Fibroblast of lung (primary cell): ENCODE measurements around the gene DMGDH. TPM values are rescaled to one million over a fixed set of nuclear protein-coding genes. Genes with fewer than 3 reads are reported as not detected.
A peak's percentile ranks its signal among the peaks of the same experiment; 100 is the strongest.

ENCODE experiments used
- DNase-seq, 2 donors: peaks; one replicate each; pipeline versions ENCODE4 v3.0.0 to v3.0.0-alpha.2; 2010; ENCODE audit warnings: low read depth in 2 of 2
- H2AFZ ChIP-seq: 2 replicates; pipeline ENCODE4 v1.5.1; 2012; ENCODE audit warnings: low read length, control low read depth, inconsistent platforms
- H3K27ac ChIP-seq: 2 replicates; pipeline ENCODE4 v1.5.1; 2011; ENCODE audit warnings: low read length, control low read depth; ENCODE audit not compliant: insufficient read depth
- H3K27me3 ChIP-seq: 2 replicates; pipeline ENCODE4 v1.5.1; 2011; ENCODE audit warnings: mild to moderate bottlenecking, low read length; ENCODE audit not compliant: control insufficient read depth, insufficient read depth
- H3K36me3 ChIP-seq: 2 replicates; pipeline ENCODE4 v1.5.1; 2011; ENCODE audit warnings: low read length; ENCODE audit not compliant: control insufficient read depth, insufficient read depth
- H3K4me1 ChIP-seq: 2 replicates; pipeline ENCODE4 v1.5.1; 2011; ENCODE audit warnings: low read length; ENCODE audit not compliant: control insufficient read depth, insufficient read depth; ENCODE audit errors: extremely low read depth
- H3K4me2 ChIP-seq: 2 replicates; pipeline ENCODE4 v1.5.1; 2011; ENCODE audit warnings: low read length, control low read depth; ENCODE audit not compliant: insufficient read depth; ENCODE audit errors: extremely low read depth
- H3K4me3 ChIP-seq, 4 experiments: fragments of 200-600 bp in 1 of 4; sonication (generic) in 1 of 4; replicated peaks in 1 of 4; 2 replicates each; pipeline ENCODE4 v1.5.1; 2011 to 2016; ENCODE audit warnings: low read length in 4 of 4, low read depth in 3 of 4, mild to moderate bottlenecking in 3 of 4, control low read depth in 2 of 4, inconsistent platforms in 1 of 4, mixed read lengths in 1 of 4; ENCODE audit not compliant: insufficient read depth in 1 of 4; ENCODE audit errors: control extremely low read depth in 1 of 4
- H3K79me2 ChIP-seq: 2 replicates; pipeline ENCODE4 v1.5.1; 2012; ENCODE audit warnings: mild to moderate bottlenecking, low read length, inconsistent platforms; ENCODE audit not compliant: control insufficient read depth, insufficient read depth
- H3K9ac ChIP-seq: 2 replicates; pipeline ENCODE4 v1.5.1; 2011; ENCODE audit warnings: mild to moderate bottlenecking, low read length, control low read depth; ENCODE audit not compliant: insufficient read depth
- H3K9me3 ChIP-seq: 2 replicates; pipeline ENCODE4 v1.5.1; 2012; ENCODE audit warnings: low read depth, low read length; ENCODE audit not compliant: control insufficient read depth, insufficient read depth
- H4K20me1 ChIP-seq: 2 replicates; pipeline ENCODE4 v1.5.1; 2011; ENCODE audit warnings: low read length; ENCODE audit not compliant: control insufficient read depth, insufficient read depth; ENCODE audit errors: extremely low read depth
- EZH2 ChIP-seq: IDR thresholded peaks from 2 replicates; pipeline ENCODE4 v1.5.1; 2012; ENCODE audit warnings: low read length, control low read depth, mild to moderate bottlenecking; ENCODE audit errors: missing control alignments
- polyA plus RNA-seq, 2 donors: library from polyadenylated mRNA; depleted of rRNA in 1 of 2; stranded (reverse) in 1 of 2; unstranded in 1 of 2; fragments of >200 nt; gene quantifications; 2 replicates each; pipeline ENCODE4 v1.2.1, GENCODE V29; 2011 to 2012; ENCODE audit warnings: missing spikeins in 1 of 2
- total RNA-seq: library from RNA; depleted of rRNA; stranded (reverse); fragments of >200 nt; gene quantifications from 2 replicates; pipeline ENCODE4 v1.2.1, GENCODE V29; 2014
- TF ChIP-seq, protein P1 (sequence below), 2 donors: IDR thresholded peaks in 1 of 2; conservative IDR thresholded peaks in 1 of 2; 1 replicate in 1 of 2; 2 replicates in 1 of 2; pipeline ENCODE4 v1.5.1; 2011 to 2012; ENCODE audit warnings: low read length in 2 of 2, control low read depth in 1 of 2, inconsistent platforms in 1 of 2, low read depth in 1 of 2, mild to moderate bottlenecking in 1 of 2

The DMGDH gene
- total and polyA plus RNA-seq, 2 donors (not counting 1 experiment from before 2014, with no cell fraction given): 0.89 to 7.9 TPM

DNA sequence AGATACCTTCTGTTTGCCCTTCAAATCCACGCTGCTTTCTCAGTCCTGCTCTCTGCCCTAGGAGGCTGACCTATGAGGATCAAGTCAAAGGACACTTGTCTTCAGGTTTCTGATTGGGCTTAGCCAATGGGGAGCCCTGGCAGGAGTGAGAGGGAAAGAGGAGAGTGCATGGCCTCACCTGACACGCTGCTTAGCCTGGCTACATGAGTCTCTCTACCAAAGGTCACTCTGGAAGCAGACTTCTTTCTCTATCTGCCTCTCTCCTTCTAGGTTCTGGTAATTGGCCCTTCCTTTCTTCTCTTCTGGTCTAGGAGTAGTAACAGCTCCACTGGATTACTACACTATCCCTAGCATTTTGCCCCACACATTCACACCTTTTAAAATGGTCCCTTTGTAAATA lies 97.5 kb downstream of the DMGDH start:
- H3K4me2 ChIP-seq: no peak overlapping the region
- DNase-seq: no peak
- H3K27ac ChIP-seq: no peak overlapping the region
- no peak overlapping the region for H3K4me3 ChIP-seq
- H3K27me3 ChIP-seq: no peaks in the 10 kb centered on the region
- H3K9ac ChIP-seq: no peak overlapping the region
- H3K79me2 ChIP-seq: no peaks in the 10 kb centered on the region
- peaks cover 4% of the 10 kb centered on the region for H3K4me1 ChIP-seq
- H3K36me3 ChIP-seq: no peaks in the 10 kb centered on the region
- no peaks in the 10 kb centered on the region for H3K9me3 ChIP-seq
- no peak for TF ChIP-seq EZH2
- TF ChIP-seq, protein P1, sequence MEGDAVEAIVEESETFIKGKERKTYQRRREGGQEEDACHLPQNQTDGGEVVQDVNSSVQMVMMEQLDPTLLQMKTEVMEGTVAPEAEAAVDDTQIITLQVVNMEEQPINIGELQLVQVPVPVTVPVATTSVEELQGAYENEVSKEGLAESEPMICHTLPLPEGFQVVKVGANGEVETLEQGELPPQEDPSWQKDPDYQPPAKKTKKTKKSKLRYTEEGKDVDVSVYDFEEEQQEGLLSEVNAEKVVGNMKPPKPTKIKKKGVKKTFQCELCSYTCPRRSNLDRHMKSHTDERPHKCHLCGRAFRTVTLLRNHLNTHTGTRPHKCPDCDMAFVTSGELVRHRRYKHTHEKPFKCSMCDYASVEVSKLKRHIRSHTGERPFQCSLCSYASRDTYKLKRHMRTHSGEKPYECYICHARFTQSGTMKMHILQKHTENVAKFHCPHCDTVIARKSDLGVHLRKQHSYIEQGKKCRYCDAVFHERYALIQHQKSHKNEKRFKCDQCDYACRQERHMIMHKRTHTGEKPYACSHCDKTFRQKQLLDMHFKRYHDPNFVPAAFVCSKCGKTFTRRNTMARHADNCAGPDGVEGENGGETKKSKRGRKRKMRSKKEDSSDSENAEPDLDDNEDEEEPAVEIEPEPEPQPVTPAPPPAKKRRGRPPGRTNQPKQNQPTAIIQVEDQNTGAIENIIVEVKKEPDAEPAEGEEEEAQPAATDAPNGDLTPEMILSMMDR (conservative IDR thresholded peaks at IDR 0.05 in 1 of 2, IDR thresholded peaks at IDR 0.05 in 1 of 2; ENCODE audit: low read depth in 1 of 2, low read length in 2 of 2): no peak
- H4K20me1 ChIP-seq: no peaks in the 10 kb centered on the region
- H2AFZ ChIP-seq: no peak overlapping the region

DNA sequence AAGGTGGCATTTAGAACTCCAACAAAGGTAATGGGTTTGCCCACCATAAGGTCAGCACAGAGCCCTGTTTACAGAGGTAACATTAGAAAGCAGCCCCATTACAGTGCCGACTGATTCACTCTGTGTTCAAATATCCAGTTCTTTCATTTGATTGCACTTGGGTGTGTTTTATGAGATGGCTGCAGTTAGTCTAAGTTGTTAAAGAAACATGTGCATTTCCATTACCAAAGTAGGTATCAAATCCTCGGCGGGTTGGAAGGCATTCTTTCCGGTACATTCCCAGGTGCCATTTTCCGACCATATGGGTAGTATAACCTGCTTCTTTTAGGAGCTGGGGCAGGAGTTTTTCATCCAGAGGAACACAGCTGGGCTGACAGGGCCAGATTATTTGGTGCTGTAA lies 100.7 kb downstream of the DMGDH start:
- H4K20me1 ChIP-seq: no peaks in the 10 kb centered on the region
- no peak overlapping the region for H3K27ac ChIP-seq
- H3K4me1 ChIP-seq: peaks cover 4% of the 10 kb centered on the region

DNA sequence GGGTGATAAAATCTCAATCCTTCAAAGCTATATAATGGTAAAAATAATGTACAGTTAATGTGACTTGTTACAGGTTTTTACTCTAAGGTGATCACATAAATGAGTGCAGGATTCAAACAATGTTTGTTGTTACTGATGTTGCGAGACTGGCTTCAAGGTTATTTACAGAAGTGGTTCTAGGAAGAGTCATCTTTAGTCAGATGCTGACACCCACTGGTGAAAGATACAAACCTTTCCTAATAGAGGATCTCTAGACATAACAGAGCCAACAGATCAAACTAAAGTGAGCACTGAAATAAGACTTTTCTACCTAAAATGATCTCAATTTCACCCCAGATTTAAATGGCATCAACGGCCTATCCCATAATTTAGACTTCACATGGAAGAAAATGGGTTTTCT lies 104.6 kb downstream of the DMGDH start:
- Histone ChIP-seq H3K4me3 (no peak overlapping the region), H4K20me1 (no peaks in the 10 kb centered on the region), H2AFZ (no peak overlapping the region), H3K27ac (no peak overlapping the region), H3K9me3 (no peaks in the 10 kb centered on the region), H3K4me2 (no peak overlapping the region), H3K9ac (no peak overlapping the region), H3K27me3 (no peaks in the 10 kb centered on the region), H3K79me2 (no peaks in the 10 kb centered on the region), H3K36me3 (no peaks in the 10 kb centered on the region), H3K4me1 (no peaks in the 10 kb centered on the region)
- TF ChIP-seq EZH2: no peak
- TF ChIP-seq, protein P1 (conservative IDR thresholded peaks at IDR 0.05 in 1 of 2, IDR thresholded peaks at IDR 0.05 in 1 of 2; ENCODE audit: low read depth in 1 of 2, low read length in 2 of 2): peak; percentile 40 to 47
- peak; percentile 64 to 82 for DNase-seq

More for the DNA sequence above, 100.7 kb downstream of the DMGDH start:
- Histone ChIP-seq H3K9ac (no peak overlapping the region), H3K9me3 (no peaks in the 10 kb centered on the region), H2AFZ (no peak overlapping the region), H3K79me2 (no peaks in the 10 kb centered on the region), H3K4me2 (no peak overlapping the region), H3K36me3 (no peaks in the 10 kb centered on the region), H3K4me3 (no peak overlapping the region), H3K27me3 (no peaks in the 10 kb centered on the region)
- no peak for TF ChIP-seq EZH2
- TF ChIP-seq, protein P1 (conservative IDR thresholded peaks at IDR 0.05 in 1 of 2, IDR thresholded peaks at IDR 0.05 in 1 of 2; ENCODE audit: low read depth in 1 of 2, low read length in 2 of 2): no peak
- no peak for DNase-seq
